GM18511 (cell line): ENCODE measurements around the gene YKT6.

ENCODE experiments used
- ATAC-seq: cut with Tn5 transposase; IDR thresholded peaks from one replicate; pipeline ENCODE4 v1.9.1; 2021; ENCODE audit warnings: mild to moderate bottlenecking, moderate library complexity; ENCODE audit not compliant: unreplicated experiment

Gene YKT6

DNA sequence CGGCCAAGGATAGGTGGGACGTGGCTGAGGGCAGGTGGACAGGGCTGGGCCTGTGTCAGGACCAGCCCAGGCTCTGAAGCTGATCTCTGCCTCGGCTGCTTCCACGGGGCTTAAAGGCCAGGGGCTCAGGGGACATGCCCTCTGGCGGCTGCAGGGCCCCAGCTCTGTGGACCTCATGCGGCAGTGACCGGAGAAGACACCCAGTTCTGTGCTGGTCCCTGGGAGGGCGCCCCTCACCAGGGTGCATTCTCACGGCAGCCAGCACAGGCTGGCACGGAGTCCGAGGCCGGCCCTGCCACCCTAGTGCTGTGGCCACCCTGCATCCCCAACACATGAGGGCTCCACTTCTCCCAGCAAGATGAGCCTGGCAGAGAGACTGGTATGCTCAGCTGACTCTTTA is 30.3 kb downstream of the YKT6 start:
- ATAC-seq, result no peak

DNA sequence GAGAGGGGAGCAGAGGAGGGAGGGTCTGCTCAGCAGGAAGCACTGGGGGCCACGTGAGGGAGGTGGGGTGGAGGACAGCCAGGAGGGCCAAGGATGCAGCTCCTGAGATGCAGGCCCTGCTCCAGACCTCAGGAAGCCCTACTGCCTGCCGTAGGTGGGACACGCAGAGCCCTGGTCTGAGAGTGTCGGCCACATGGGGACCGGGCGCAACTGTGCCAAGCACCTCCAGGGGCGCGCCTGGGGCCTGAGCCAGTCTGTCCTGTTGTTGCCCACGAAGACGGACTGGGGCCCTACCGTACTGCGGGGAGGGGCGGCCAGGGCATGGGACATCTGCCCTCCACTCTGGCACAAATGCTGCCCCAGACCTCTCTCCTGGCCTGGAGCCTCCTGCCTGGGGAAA is 31.6 kb downstream of the YKT6 start:
- ATAC-seq, result no peak

DNA sequence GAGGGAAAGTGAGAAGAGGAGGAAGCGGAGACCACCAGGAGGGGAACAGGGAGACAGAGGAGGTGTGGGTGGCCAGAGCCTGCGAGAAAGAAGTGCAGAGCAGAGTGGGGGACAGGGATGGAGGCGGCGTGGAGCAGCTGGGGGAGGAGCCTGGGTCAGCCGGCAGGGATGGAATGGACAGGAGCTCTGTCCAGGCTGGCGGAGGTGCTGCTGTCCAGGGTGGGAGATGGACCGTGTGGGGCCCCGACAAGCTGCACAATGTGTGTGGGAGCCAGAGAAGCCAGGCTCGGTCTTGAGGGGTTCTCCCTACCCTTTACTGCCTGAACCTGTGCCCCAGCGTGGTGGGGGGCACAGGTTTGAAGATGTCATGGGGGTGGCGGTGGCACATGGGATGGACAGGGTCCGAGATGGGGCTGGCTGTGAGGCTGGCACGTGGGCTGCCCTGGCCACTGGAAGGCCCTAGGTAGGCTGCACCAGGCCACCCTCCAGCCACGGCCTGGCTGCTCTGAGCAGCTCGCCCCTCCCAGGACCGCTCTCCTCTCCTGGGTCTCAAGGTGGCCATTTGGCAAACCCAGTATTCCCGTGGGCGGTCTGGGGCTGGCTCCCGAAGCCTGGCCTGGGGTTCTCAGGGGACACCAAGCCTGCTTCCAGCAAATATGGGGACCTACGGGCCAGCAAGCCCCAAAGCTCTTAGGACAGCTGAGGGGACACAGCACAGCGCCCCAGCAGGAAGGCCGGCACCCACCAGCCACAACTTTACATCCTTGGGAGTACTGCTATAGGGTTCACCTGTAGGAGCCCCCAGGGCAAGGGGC is 32.3 kb downstream of the YKT6 start:
- no peak for ATAC-seq

DNA sequence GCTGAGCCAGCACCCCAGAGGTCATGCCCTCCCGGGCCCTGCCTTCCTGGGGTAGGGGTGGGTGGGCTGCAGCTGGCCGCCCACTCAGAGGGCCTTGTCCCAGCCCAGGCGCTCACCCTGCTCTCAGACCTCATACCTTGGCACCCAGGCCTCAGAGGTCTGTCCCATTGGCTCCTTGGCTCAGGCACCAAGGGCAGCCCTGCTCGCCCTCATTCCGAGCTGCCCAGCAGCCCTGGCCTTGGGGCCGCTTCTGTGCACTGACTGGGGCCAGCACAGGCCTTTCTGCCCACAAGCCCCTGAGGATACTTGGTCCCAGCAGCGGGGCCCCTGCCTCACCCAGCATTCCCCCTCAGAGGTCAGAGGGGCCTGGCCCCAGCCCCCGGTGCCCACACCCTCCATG is 34.3 kb downstream of the YKT6 start:
- ATAC-seq, result no peak

DNA sequence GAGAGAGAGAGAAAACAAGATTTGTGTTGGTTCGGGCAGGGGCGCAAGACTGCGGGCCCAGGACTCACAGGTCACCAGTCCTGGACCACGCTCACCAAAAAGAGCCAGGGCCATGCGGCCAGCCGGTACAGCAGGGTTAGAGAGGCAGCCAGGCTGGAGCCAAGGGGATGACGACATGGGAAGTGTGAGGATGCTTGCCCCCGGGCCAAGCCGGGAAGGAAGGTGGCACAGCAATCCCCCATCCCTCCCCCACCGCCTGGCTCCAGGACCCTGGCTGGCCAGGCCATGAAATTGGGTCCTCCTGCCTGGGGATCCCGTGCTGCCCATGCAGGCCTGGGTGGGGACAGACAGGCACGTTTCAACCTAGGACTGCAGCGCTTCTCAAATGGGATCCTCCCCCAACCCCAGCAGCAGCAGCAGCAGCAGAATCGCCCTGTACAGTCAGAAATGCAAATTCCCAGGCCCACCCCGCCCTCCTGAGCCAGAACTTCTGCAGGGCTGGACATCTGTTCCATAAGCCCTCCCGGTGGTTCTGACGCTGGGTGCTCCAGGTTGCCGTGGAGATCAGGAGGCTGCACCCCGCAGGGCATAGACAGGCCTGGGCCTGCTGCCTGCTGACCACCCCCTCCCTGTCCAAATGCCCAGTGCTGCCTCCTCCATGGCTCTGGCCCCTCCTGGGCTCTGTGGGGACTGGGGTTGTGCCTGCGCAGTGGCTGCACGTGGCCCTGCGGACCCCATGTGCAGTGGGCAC is 35.0 kb downstream of the YKT6 start:
- no peak for ATAC-seq

DNA sequence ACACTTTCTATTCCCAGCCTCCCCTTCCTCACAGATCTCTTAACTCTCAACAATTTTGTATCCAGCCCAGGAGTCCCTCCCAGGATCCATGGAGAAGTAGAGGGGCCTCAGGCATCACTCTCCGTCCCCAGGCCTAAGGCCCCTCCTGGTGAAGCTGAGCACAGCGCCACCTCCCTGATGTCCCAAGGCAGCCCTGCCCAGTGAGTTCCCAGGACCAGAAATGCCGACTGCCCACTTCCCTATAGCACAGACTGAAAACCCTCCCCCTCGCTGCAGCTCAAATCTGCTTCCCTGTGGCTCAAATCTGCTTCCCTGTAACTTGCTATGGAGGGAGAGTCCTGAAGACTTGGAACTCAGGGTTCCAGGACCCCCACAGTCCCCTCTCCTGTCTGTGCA is 35.6 kb downstream of the YKT6 start:
- no peak for ATAC-seq

DNA sequence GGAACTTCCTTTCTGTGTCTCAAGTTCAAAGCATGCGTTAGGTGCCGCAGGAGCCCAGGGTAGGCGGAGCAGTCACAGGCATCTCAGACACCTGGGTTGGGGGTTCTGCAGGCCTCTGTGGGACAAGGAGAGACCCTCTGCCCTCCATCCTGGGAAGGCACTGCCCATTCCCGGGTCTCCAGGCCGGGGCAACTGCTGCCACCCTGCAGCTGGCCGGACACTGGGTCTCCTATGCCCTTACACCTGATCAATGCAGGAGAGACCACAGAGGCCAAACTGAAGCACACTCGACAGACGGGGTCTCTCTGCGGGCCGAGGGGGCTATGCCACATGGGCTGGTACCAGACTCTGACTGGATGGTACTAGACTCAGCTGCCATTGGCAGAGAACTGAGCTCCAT is 36.9 kb downstream of the YKT6 start:
- ATAC-seq, result no peak

DNA sequence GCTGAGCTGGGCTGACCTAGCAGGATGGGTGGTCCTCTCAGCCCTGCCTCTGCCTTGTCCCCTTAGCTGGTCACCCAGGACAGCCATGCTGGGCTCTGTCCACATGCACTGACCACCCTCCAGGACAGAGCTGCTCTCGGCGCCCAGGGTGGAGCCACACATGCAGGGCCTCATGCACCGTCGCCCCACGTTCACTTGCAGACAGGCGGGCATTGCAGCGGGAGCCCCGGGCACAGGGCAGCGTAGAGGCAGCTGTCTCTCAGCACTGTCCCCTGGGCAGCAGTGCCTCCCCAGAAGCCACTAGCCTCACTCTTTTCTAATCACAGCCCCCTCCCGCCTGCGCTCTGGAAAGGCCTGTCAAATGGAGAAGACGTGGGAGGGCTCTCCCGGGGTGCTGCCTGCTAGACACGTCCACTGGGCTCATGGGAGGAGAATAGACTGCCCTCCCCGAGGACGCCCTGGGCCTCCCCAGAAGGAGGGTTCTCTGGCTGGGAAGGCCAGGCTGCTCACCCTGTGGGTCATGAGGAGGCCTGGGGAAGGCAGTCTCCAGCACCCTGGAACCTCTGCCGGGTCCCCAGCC is 37.4 kb downstream of the YKT6 start:
- ATAC-seq, result no peak

DNA sequence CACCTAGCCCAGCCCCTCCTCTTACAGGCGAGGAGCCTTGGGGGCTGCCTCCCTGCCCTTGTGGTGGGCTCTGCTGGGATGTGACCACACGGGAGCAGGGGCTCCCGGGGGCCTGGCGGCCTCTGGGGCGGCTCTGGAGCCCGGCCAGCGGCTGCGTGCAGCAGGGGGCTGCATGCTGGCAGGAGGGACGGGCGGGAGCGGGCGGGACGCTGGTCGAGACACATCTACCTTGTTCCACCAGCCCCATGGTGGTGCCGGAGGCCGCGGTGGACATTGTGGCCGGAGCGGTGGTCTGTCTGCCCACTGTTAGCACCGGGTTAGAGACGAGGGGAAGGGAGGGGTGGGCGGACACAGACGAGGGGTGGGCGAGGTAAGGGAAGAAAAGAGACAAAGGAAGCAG is 38.6 kb downstream of the YKT6 start:
- ATAC-seq, result no peak

DNA sequence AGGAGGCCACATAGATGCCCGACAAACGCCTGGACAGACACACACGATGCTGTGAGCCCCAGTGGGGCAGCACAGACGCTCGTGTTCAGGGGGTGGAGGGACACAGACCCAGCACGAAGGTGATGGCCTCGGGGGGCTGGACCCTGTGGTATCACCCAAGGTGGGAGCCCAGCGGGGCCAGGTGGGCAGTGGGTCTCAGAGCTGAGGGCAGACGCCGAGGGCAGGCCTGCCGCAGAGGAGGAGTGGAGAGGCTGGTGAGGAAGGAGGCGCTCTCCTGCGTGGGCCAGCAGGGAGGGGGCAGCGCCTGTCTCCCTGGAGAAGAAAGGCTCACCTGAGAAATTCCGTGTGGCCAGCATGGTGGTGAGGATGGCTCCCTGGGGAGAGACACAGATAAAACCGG is 39.6 kb downstream of the YKT6 start:
- no peak for ATAC-seq

DNA sequence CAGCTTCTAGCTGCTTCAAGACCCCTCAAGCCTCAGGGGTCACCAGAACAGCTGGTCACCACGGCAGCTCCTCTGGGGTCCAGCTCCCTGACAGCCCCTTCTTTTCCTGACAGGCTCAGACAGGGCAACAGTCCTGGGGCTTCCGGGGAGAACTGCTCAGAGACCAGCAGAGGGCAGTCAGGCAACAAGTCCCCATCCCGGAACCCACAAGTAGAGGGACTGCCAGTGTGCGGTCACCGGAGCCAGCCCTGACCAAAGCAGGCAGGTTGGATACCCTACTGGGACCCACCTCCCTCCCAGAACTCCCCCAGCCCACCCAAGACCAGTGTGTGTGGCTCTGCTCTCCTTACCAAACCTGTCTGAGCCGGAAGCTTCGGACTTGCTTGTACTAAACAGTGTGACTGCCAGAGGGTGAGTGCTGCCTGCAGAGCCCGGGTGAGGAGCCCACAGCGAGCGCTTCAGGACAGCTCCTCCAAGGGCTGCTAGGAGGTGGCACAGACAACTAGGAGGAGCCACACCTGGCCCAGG is 40.3 kb downstream of the YKT6 start:
- ATAC-seq, result peak; percentile 87

DNA sequence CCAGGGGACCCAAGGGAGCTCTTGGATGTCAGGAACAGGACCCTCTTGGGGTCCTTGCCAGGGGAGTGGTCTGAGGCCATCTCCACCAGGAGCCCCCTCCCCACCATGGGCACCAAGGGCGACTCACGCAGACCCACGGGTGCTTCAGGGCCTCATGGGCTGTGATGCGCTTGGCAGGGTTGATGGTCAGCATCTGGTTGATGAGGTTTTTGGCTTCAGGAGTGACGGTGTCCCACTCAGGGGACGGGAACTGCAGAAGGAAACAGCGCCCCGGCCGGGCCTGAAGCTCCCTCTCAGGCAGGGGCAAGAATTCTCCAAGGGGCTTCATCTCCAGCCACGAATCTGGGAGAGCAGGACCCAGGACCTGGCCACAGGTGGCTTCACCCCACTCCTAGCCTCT is 41.3 kb downstream of the YKT6 start:
- ATAC-seq, result no peak

DNA sequence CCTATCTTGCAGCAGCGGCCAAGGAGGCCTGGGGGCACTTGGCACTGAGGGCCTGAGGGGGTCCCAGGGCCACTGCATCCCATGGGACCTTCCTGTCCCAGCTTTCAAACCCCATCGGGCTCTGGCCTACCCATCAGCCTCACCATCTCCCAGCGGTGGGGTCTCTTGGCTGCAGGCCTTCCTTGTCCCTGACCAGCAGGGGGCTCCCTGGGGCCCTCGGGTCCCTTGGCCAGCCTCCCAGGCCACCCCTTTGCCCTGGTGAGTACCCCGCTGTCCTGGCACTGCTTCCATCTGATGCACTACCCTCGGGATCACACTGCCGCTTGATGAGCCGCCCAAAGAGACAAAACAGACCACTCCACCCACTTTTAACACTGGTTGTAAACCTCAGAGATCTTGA is 43.5 kb downstream of the YKT6 start:
- ATAC-seq, result no peak

DNA sequence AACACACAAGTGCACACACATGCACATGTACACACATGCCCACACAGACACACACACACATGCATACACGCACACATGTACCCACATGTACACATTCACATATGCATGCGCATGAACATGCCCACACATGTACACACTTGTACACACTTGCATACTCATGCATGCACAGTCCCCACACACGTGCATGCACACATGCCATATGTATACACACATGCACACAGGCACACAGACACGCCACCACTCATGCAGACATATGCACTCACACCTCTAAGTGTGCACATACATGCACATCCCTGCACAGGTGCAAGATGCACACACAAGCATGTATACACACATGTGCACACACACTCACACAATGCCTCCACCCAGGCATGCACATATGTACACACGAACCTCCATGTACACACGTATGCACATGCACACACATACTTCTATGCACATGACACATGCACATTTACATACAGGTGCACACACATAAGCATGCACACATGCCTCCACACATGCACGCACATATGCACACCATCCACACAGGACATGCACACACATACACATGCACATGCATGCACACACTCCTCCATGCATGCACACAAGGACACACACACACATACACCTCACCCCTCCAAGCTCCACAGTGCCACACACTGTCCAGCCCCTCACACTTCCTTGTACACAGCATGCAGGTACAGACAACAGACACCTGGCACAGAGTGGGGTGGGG is 45.8 kb downstream of the YKT6 start:
- no peak for ATAC-seq

DNA sequence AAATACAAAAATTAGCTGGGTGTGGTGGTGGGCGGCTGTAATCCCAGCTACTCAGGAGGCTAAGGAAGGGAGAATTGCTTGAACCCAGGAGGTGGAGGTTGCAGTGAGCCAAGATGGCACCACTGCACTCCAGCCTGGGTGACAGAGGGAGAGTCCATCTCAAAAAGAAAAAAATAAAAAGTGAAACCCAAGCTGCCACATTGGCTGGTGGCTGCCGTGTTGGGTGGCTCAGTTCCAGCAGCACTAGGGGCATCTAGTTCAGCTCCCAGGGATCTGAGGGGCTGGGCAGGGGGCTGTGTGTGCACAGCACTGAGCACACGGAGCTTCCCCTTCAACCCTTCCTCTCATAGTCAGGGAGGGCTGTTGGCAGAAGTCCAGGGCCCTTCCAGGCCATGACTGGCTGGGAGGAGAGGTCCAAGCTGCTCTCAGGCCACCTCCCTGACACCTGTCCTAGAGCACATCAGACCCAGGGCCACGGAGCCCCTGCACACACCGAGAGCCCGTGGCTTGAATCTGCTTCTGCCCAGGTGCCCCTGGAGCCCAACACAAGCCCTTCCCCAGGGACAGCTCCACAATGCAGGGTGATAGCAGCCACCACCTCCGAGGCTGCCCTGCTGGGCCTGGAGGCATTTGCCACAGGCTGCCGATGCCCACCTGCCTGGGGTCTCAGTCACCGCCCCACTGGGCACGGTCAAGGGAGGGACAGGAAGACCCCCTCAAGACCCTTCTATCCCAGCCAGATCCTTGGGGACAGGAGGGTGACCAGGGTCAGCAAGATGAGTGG is 47.3 kb downstream of the YKT6 start:
- ATAC-seq, result no peak

DNA sequence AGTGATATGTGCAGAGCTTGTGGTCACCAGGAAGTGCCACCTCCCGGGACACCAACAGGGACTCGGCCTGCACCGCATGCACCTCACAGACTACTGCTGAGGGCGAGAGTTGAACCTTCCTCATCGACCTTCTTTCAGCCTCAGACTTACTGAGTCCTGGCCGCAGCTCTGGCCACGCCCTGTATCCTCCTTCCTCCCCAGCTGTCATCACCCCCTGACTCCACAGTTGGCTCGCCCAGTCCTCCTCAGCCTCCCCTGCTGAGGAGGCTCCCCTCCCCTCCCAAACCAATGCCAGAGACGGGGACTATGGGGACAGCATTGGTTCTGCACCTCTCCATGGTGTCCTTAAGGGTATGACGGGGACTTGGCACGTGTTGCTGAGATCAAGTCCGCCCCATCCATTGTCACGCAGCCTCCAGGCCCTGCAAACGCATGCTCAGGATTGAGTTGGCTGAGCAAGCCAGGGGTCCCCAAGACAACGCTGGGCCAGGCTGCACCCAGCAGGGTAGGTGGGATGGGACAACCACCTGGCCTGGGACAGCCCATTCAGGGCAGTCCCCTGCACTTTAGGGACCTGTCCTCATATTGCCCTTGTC is 49.0 kb downstream of the YKT6 start:
- no peak for ATAC-seq

DNA sequence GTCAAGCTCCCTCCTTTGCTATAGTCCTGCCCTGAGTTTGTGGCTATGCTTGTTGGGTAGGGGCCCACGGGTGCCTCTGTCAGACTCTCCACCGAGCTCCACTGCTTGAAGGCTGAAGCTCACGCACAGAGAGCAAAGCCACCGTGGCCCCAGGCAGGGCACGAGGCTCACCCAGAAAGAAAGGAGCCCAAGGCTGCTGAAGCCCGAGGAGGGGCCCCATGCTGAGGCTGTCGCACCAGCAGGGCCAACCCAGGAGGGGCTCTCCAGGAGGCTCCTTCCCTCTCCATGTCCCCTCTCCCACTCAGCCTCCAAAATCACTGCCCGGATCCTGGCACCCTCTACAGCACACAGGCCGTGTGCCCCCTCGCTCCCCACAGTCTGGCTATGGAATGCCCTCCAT is 50.5 kb downstream of the YKT6 start:
- ATAC-seq, result no peak

DNA sequence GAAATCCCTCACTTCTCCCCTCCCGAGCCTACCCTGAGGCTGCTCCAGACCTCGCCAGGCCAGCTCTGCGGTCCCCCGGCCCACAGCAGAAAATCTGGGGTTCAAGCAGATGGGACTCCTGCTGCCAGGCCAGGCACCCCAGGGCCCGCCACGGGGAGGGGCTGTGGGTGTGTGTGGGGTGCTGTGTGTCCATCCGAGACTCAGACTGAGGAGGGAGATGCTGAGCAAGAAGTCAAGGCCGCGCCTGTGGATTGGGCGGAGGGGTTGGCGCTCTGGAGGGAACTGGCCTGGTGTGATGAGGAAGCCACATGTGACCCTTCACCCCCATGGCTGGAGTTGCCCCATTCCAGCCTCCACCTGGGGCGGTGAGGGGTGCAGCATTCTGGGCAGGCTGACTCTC is 51.1 kb downstream of the YKT6 start:
- no peak for ATAC-seq

DNA sequence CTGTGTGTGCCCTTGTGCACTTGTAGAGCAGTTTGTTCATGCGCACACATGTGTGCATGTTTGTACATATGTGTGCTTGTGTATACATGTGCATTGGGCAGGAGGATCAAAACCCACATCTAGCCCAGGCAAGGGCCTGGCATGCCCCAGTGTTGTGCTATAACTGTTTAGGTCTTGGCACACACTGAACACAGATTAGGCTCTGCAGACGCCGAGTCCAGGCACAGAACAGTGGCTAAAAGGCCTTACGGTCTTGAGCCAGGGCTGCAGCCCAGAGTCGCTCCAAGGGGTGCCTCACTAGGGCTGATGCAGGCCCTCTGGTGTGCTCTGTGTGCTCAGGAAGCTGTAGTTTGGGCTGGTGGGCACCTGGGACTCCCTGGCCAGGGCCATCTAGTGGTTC is 55.7 kb downstream of the YKT6 start:
- no peak for ATAC-seq

DNA sequence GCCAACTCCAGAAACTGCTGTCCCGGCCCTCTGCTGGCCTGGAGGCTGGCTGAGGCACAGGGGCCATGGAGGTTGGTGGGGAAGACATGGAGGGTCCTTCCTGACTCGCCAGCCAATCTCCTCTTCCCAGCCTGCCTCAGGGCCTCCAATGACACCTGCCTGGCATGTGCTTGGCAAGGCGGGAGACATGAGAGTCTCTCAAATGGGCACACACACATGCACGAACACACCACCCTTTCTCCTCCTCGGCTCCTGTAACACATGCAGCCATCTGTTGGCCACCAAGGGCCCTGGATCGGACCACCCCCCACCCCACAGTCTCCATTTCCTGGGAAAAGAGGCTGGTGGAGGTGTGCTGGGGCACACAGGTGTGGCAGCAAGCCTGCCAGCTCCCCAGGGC is 56.4 kb downstream of the YKT6 start:
- no peak for ATAC-seq
